Heart right ventricle (tissue), 16 donors: ENCODE data around the gene TTL. TPM values are rescaled to one million over a fixed set of nuclear protein-coding genes. Genes with fewer than 3 reads are reported as not detected.
"Not testable (repeated sequence)": the region's sequence is repeated elsewhere in the genome, so short reads cannot be mapped to it uniquely, and the experiment has no call there.

Experiments used
- ATAC-seq, 8 donors: fragments of 200-7000 bp; cut with Tn5 transposase; one replicate each; pipeline ENCODE4 v1.9.1; 2020; ENCODE audit warnings: mild to moderate bottlenecking in 8 of 8, moderate library complexity in 8 of 8, moderate number of reproducible peaks in 1 of 8
- DNase-seq, 2 donors: peaks; one replicate each; pipeline ENCODE4 v3.0.0-alpha.2; 2020
- H3K27ac ChIP-seq, 10 donors: fragments of 200-600 bp; sonication (generic) in 2 of 10; one replicate each; pipeline versions ENCODE4 v1.5.0 to v1.8.0; 2020 to 2022; ENCODE audit warnings: mild to moderate bottlenecking in 3 of 10
- H3K27me3 ChIP-seq, 7 donors: fragments of 200-600 bp; one replicate each; pipeline ENCODE4 v1.8.0; 2021 to 2022; ENCODE audit warnings: mild to moderate bottlenecking in 2 of 7
- H3K36me3 ChIP-seq, 9 donors: fragments of 200-600 bp; sonication (generic) in 1 of 9; one replicate each; pipeline versions ENCODE4 v1.5.0 to v1.8.0; 2020 to 2022; ENCODE audit warnings: mild to moderate bottlenecking in 2 of 9
- H3K4me1 ChIP-seq, 9 donors: fragments of 200-600 bp; sonication (generic) in 1 of 9; one replicate each; pipeline versions ENCODE4 v1.5.0 to v1.8.0; 2020 to 2022; ENCODE audit warnings: mild to moderate bottlenecking in 4 of 9
- H3K4me3 ChIP-seq, 10 donors: fragments of 200-600 bp; sonication (generic) in 2 of 10; one replicate each; pipeline versions ENCODE4 v1.5.0 to v1.8.0; 2020 to 2022; ENCODE audit warnings: mild to moderate bottlenecking in 7 of 10, moderate library complexity in 2 of 10
- H3K9me3 ChIP-seq, 11 donors: fragments of 200-600 bp in 10 of 11; sonication (generic) in 2 of 11; one replicate each; pipeline versions ENCODE4 v1.5.0 to v1.8.0; 2013 to 2022; ENCODE audit warnings: mild to moderate bottlenecking in 2 of 11, control low read depth in 1 of 11, moderate library complexity in 1 of 11
- WGBS, 2 donors: extraction: QIAGEN DNeasy Blood & Tissue Kit; methylation state at CpG; one replicate each; pipeline ENCODE4 v1.1.7; 2013; ENCODE audit warnings: inconsistent platforms in 1 of 2; 5-methylcytosine and 5-hydroxymethylcytosine counted together
- intact Hi-C, 10 donors: fragments of 100-400 bp; cut with DNase I; formaldehyde crosslinking; loops; one replicate each; pipeline versions ENCODE4 v1.11.1 to v1.14.2; 2022
- polyA plus RNA-seq, 2 donors: library from polyadenylated mRNA; stranded (reverse); fragments of 200-250 nt; gene quantifications; one replicate each; pipeline ENCODE4 v1.2.3, GENCODE V29; 2013
- total RNA-seq, 10 donors: library from RNA; stranded (reverse); fragmentation: NEBNext Ultra II Directional in 3 of 10; extraction: Animal tissue kit (Norgen Biotek cat#: 25700) in 3 of 10; gene quantifications; one replicate each; pipeline versions ENCODE4 v1.2.1 to v1.2.4, GENCODE V29; 2021 to 2023
- TF ChIP-seq, protein P1 (sequence below), 9 donors: fragments of 200-600 bp; sonication (generic) in 2 of 9; IDR thresholded peaks; one replicate each; pipeline versions ENCODE4 v1.5.0 to v1.8.0; 2021 to 2022; ENCODE audit warnings: antibody characterized with exemption in 9 of 9, mild to moderate bottlenecking in 5 of 9, moderate library complexity in 1 of 9
- donor health status: Arrhythmogenic right ventricular cardiomyopathy.
- donor health status: ischemic (EF 13 %, LVEDD 7.1; RV severe dilation, severe dysfunction).
- donor health status: healthy with polysubstance abuse.
- donor health status: DM: no; HTN: yes; CAD: no.
- donor health status: DM: no; HTN: no; CAD: no.
- donor health status: ischemic (EF 25% LVEDD 6.9; RV normal size, moderate dysfunction).
- donor health status: ischemic (EF 25% LVEDD 5.7; RV mildly dilated, moderate dysfunction).
- donor health status: healthy.
- donor health status: DM: yes; HTN: yes; CAD: no.
- donor health status: Ischemic cardiomyopathy.
- donor health status: ischemic (EF 35%, LVEDD 5.7; RV mildly dilated, moderate dysfunction).
- donor health status: nonischemic (EF 11% LVEDD 7.7; RV severe dilation, severe dysfunction).
- donor health status: DM: yes; HTN: yes; CAD: no.
- donor health status: PGD.
- donor health status: ischemic (EF 29% LVEDD 5.4; RV normal size, mild dysfunction).
- donor health status: nonischemic (EF 23%, LVEDD 6.1; RV moderate dilation, normal function).

The TTL gene
- total and polyA plus RNA-seq, 12 donors = 12.9 to 54.5 (median 46.4) TPM

DNA sequence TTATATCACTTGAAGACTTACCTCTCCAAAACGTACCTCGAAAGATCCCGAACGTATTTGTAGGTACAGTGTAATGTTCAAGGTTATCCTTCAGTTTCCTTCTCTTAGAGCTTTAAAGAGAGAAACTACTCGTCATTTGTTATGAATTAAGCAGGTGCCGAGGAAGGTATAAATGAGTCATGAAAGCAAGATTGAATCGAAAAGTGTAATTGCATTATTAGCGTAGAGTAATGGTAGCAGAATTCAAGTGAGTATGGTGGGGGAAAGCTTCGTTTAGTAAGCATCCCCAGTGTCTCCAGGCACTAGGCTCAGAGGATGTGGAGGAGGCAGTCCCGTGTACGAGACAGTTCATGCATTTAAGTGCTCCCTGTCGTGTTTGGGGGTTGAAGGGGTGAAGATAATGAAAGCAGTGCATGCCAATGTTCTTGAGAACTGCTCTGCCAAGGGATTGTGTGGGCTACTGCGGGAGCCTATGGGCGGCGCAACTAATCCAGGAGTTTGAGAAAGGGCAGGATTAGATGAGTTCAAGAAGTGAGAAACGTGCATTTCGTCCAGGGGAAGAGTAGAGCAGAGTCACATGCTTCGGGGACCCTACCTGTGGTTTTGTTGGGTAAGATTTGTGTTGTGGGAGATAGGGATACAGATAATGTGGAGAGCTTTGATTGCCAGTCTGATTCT is 61.2 kb downstream of the TTL start:
- 11 to 13% methylated on average over 18 of the region's 18 CpGs for WGBS, 2 donors
- H3K27ac ChIP-seq = peak overlapping the region in 2 of 10 donors; percentile 90 to 96
- intact Hi-C loops = loop anchor here in 5 of 10 donors (5.0 to 10.0 kb wide), 2 partner anchors 58 to 61 kb away; partner anchors contain the start of gene TTL (in 5 of the 5)

DNA sequence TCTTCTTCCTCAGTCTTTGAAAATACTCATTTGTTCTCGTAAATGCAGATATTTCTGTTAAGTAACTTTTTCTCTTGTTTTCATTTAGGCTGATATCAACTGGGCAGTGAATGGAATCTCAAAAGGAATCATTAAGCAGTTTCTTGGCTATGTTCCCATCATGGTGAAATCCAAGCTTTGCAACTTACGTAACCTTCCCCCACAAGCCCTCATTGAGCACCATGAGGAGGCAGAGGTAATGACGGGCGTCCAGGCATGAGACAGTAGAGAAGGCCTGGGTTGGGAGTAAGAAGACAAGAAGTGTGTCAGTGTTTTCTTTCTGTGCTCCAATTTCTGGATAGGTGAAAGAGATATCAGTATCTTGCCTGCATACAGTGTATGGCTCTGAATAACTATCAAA is 65.4 kb downstream of the TTL start:
- intact Hi-C loops = loop anchor here in 1 of 10 donors (10.0 kb wide), 1 partner anchor 63 kb away; the partner anchor contains the start of gene TTL
- H3K27ac ChIP-seq = no peak overlapping the region
- TF ChIP-seq, protein P1, sequence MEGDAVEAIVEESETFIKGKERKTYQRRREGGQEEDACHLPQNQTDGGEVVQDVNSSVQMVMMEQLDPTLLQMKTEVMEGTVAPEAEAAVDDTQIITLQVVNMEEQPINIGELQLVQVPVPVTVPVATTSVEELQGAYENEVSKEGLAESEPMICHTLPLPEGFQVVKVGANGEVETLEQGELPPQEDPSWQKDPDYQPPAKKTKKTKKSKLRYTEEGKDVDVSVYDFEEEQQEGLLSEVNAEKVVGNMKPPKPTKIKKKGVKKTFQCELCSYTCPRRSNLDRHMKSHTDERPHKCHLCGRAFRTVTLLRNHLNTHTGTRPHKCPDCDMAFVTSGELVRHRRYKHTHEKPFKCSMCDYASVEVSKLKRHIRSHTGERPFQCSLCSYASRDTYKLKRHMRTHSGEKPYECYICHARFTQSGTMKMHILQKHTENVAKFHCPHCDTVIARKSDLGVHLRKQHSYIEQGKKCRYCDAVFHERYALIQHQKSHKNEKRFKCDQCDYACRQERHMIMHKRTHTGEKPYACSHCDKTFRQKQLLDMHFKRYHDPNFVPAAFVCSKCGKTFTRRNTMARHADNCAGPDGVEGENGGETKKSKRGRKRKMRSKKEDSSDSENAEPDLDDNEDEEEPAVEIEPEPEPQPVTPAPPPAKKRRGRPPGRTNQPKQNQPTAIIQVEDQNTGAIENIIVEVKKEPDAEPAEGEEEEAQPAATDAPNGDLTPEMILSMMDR (IDR thresholded peaks at IDR 0.05) = no peak
- H3K27me3 ChIP-seq = no peaks in the 10 kb centered on the region
- no peak for DNase-seq
- 89 to 91% methylated on average over 4 of the region's 4 CpGs for WGBS, 2 donors
- H3K36me3 ChIP-seq = peaks cover 0 to 68% (median 36%) of the 10 kb centered on the region in 9 donors
- H3K4me3 ChIP-seq = no peak overlapping the region
- H3K4me1 ChIP-seq = peaks cover 0 to 16% (median 12%) of the 10 kb centered on the region in 9 donors
- ATAC-seq = no peak
- H3K9me3 ChIP-seq = no peaks in the 10 kb centered on the region

More for the DNA sequence above, 61.2 kb downstream of the TTL start:
- Histone ChIP-seq H3K27me3 (no peaks in the 10 kb centered on the region), H3K4me3 (peak overlapping the region; percentile 70 to 99 (median 80)), H3K9me3 (no peaks in the 10 kb centered on the region), H3K36me3 (peaks cover 0 to 26% (median 13%) of the 10 kb centered on the region in 9 donors), H3K4me1 (peaks cover 5 to 24% (median 17%) of the 10 kb centered on the region in 9 donors)
- ATAC-seq (no peak), DNase-seq (no peak)
- TF ChIP-seq, protein P1 (IDR thresholded peaks at IDR 0.05) = no peak

DNA sequence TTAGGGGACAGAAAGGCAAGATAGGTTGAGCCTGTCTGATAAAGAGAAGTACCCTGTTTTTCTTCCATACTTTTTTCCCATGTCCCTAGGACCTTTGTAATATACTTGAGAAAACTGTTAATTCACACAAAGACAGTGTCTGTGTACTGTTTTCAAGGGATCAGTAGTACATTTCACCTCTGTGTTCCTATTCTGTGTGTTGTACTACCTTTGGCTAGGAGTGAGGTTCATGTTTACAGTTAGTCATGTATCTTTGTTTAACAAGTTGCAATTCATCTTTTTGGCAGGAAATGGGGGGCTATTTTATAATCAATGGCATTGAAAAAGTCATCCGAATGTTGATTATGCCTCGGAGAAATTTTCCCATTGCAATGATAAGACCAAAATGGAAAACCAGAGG is 67.0 kb downstream of the TTL start:
- WGBS, 2 donors = 95 to 96% methylated on average over 2 of the region's 2 CpGs
- DNase-seq = no peak

DNA sequence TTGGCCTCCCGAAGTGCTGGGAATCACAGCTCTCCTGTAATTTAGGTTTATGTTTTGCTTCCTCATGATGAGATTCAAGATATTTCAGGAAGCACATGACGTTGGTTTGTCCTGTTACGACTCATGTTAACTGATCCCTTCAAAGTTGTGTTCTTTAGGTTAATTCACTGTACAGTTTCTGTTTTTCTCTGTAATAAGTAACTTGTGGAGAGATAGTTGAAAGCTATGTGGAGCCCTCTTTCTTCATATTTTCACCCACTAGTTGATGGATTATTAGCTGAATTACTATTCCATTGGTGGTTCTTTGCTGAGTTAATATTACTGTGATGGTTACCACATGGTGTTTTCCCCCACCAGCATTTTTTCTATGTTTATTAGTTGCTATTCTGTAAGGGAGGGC is 84.1 kb downstream of the TTL start:
- Histone ChIP-seq H3K27me3 (no peaks in the 10 kb centered on the region), H3K4me1 (no peaks in the 10 kb centered on the region), H3K27ac (no peak overlapping the region), H3K9me3 (peaks cover 0 to 15% (median 0%) of the 10 kb centered on the region in 11 donors), H3K4me3 (no peak overlapping the region), H3K36me3 (peaks cover 0 to 100% (median 59%) of the 10 kb centered on the region in 9 donors)
- 87 to 92% methylated on average over 3 of the region's 3 CpGs for WGBS, 2 donors
- ATAC-seq (no peak), DNase-seq (no peak)
- intact Hi-C loops = no loop called here
- TF ChIP-seq, protein P1 (IDR thresholded peaks at IDR 0.05) = no peak

More for the DNA sequence above, 67.0 kb downstream of the TTL start:
- intact Hi-C loops = loop anchor here in 1 of 10 donors (10.0 kb wide), 1 partner anchor 64 kb away; the partner anchor contains the start of gene TTL
- Histone ChIP-seq H3K27me3 (no peaks in the 10 kb centered on the region), H3K4me3 (no peak overlapping the region), H3K27ac (no peak overlapping the region), H3K9me3 (no peaks in the 10 kb centered on the region), H3K36me3 (peaks cover 0 to 85% (median 50%) of the 10 kb centered on the region in 9 donors), H3K4me1 (peaks cover 0 to 4% (median 0%) of the 10 kb centered on the region in 9 donors)
- ATAC-seq = no peak
- TF ChIP-seq, protein P1 (IDR thresholded peaks at IDR 0.05) = no peak

DNA sequence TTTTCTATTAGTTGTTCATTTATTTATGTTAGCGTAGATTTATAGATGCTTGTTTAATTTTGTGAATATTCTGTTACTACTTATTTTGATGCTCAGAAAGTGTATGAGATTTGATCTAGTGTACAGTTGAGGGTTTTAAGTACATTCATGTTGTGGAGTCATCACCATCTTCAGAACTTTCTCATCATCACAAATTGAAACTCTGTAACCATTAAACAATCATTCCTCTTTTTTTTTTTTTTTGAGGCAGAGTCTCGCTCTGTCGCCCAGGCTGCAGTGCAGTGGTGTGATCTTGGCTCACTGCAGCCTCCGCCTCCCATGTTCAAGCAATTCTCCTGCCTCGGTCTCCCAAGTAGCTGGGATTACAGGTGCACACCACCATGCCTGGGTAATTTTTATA is 84.6 kb downstream of the TTL start:
- H3K9me3 ChIP-seq = peaks cover 0 to 15% (median 0%) of the 10 kb centered on the region in 11 donors
- H3K4me3 ChIP-seq, H3K27me3 ChIP-seq, H3K4me1 ChIP-seq, H3K27ac ChIP-seq, DNase-seq, intact Hi-C loops, ATAC-seq: not testable (repeated sequence)
- peaks cover 0 to 100% (median 62%) of the 10 kb centered on the region in 9 donors for H3K36me3 ChIP-seq
- WGBS, 2 donors = 99 to 100% methylated on average over 5 of the region's 5 CpGs
